ENCODE measurements around the gene DFFA.
"Not testable (repeated sequence)": the region's sequence is repeated elsewhere in the genome, so short reads cannot be mapped to it uniquely, and the experiment has no call there.

The DFFA gene

DNA sequence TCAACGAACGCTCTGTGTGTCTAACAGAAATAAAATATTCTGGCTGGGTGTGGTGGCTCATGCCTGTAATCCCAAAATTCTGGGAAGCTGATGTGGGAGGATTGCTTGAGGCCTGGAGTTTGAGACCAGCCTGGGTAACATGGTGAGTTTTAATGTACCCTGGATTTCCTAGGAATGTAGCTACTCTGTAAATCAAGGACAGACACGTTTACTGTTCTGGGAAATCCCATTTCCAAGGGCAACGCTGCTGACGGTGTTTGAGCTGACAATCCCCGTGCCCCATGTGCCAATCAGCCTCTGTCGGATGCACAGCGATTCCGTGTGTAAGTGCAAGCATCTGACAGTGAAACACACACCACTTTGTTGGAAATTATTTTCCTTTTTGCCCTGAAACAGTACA is 14.5 kb downstream of the DFFA start:
- DNase-seq (ENCODE audit: low spot score), result no peak

DNA sequence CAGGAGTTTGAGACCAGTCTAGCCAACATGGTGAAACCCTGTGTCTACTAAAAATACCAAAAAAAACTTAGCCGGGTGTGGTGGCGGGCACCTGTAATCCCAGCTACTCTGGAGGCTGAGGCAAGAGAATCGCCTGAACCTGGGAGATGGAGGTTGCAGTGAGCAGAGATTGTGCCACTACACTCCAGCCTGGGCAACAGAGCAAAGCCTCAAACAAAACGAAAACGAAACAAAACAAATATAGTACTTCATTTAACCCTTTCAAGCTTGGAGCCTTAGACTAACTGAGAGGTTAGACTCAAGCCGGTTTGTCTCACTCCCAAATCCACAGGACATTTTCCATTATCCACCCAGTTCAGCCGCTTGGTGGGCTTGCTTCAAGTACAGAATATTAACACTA is 14.9 kb downstream of the DFFA start:
- DNase-seq (ENCODE audit: low spot score), result not testable (repeated sequence)

DNA sequence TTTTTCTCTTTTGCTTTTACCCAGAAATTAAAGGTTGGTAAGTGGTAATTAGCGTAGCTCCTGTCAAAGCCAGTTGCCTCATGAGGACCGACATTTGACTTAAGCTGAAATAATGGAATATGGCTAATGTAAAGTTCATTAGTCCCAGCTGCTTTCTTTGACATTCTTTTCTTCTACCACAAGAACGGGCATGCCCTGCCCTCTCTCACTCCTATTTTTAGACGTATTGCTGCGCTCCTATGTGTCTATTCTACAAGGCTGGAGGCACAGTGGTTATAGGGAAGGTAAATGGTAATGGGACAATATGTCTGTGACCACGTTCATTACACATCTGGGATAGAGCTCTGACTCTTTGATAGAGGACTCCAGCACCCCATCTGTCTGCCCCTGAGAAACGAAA is 15.7 kb downstream of the DFFA start:
- DNase-seq (ENCODE audit: low spot score), result no peak

DNA sequence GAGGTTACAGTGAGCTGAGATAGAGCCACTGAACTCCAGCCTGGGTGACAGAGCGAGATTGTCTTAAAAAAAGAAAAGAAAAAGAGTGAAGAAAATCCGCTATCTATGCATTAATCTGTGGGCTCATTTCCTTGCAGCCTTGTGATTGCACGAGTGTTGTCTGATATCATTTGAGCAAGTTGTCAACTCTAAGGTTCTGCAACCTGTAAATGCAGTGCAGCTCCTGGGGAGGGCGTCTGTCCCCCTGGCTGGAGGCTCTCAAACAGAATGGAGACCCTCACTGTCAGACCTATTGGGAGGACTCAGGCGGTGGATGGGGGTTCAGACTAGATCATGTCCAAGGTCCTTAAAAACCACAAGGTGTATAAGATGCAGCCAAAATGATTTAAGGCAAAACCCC is 16.3 kb downstream of the DFFA start:
- DNase-seq (ENCODE audit: low spot score), result no peak

DNA sequence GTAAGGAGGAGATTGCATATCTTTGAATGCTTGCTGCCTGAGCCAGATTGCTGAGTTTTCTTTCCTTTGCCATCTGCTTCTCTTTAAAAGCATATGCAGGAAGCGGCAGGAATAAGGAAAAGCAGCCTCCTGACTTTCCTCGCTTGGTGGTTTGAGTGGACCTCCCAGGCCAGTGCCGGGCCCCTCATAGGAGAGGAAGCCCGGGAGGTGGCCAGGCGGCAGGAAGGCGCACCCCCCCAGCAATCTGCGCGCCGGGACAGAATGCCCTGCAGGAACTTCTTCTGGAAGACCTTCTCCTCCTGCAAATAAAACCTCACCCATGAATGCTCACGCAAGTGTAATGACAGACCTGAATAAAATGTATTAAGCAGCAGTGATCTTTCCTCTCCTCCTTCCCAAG is 21.0 kb downstream of the DFFA start:
- peak; percentile 63 for DNase-seq (ENCODE audit: low spot score)

DNA sequence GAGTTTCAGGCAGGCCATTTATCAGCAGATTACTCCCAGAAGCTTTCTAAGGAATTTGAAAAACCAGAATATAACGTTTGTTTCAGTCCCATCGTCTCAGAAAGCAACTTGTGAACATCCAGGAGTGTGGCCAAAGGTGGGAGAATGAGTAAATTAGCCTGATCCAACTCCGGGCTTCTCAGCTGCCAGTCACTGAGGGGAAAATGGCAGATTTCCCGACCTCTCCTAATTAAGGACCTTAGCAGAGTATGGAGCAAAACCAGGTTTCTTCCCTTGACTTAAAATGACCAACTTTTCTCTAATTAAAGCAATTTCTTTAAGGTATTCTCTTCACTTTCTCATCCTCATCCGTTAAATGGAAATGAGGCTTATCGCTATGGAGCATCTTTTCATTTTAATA is 21.5 kb downstream of the DFFA start:
- DNase-seq (ENCODE audit: low spot score), result no peak

DNA sequence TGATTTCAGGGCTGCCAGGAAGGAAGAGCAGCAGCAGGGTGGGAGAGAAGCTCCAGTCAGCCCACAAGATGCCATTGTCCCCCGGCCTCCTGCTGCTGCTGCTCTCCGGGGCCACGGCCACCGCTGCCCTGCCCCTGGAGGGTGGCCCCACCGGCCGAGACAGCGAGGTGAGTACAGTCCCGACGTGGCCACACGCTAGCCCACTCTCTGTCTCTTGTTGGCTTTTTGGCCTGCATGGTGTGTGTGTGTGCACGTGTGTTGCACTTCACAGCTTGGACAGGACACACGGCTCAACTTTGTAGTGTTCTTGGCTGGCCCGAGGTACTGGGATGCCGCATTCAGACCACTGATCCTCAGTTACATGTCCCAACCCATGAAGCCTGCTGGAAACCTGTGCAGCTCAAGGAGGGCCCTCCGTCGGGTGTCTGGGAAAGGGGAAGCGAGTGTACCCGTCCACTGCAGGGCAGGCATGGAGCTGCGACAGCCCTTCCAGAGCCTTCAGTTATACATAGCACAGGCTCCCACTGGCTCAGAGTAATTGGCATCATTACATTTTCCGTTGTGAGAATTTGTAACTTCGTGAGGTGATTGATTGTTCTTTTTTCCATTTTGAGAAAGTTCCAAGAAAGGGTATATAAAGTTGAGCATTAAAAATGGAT is 22.0 kb downstream of the DFFA start:
- no peak for DNase-seq (ENCODE audit: low spot score)

DNA sequence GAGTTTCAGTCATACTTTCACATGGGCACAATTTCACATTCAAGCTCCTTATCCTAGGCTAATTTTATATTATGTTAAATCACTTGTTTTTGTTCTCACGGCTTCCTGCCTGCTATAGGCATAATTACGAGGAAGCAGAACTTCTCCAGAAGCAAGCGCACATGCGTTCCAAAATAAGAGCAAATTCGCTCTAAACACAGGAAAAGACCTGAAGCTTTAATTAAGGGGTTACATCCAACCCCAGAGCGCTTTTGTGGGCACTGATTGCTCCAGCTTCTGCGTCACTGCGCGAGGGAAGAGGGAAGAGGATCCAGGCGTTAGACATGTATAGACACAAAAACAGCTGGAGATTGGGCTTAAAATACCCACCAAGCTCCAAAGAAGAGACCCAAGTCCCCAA is 22.6 kb downstream of the DFFA start, which contains the start of gene CORT:
TSS of gene CORT (plus strand) at position 281 of the 400 bp plus-strand sequence. CDS start 193 bp downstream, outside the sequence.
- no peak for DNase-seq (ENCODE audit: low spot score)

DNA sequence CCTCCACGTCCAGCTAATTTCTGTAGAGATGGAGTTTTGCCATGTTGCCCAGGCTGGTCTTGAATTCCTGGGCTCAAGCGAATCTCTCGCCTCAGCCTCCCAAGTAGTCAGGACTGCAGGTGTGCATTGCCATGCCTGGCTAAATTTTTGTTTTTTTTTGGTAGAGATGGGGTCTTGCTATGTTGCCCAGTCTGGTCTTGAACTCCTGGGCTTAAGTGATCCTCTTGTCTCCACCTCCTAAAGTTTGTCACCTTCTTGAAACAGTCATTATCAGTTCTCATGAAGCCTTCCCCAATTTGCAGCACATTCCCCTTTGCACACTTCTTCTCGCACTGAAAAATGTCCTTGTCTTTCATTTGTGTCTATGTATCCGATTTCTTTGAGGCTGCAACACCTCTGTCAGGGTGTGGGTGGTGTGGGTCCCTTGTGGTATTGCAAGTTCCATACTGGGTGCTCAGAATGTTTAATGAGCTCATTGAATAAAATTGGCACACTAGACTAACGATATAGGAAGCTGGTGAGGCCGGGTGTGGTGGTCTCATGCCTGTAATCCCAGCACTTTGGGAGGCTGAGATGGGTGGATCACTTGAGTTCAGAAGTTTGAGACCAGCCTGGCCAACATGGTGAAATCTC is 25.4 kb downstream of the DFFA start:
- no peak for DNase-seq (ENCODE audit: low spot score)

DNA sequence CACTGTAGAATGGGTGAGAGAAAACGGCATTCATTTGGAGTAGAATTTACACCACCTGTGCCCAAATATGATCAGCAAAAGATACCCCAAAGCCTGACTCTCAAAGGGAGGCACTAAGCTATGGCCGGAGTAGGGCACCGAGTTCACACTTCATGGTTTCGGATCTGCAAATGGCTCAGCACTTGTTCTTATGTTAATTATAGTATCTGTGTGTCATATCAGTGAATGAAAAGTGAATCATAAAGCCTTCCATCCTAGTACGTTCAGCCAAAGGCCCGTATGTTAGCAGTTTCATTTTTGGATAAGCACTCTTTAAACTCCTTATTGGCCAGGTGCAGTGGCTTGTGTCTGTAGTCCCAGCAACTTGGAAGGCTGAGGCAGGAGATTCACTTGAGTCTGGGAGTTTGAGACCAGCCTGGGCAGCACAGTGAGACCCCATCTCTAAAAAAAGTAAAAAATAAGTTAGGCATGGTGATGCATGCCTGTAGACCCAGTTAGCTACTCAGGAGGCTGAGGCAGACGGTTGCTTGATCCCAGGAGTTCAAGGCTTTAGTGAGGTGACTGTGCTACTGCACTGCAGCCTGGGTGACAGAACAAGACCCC is 27.4 kb downstream of the DFFA start:
- DNase-seq (ENCODE audit: low spot score), result no peak

DNA sequence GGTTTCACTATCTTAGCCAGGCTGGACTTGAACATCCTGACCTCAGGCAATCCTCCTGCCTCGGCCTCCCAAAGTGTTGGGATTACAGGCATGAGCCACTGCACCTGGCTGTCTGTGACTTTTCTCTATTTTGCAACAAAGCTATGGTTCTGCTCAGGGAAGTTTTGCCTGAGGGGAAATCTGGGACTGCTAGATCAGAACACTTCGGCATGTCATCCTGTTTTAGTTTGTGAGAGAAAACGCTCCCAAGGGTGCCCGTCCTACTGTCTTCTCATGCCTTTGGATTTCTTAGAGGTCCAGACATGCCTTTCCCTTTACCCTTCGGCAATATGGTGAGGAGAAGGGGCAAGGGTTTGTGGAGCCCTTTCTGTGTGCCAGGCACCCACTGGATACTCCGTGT is 28.1 kb downstream of the DFFA start:
- DNase-seq (ENCODE audit: low spot score), result no peak

DNA sequence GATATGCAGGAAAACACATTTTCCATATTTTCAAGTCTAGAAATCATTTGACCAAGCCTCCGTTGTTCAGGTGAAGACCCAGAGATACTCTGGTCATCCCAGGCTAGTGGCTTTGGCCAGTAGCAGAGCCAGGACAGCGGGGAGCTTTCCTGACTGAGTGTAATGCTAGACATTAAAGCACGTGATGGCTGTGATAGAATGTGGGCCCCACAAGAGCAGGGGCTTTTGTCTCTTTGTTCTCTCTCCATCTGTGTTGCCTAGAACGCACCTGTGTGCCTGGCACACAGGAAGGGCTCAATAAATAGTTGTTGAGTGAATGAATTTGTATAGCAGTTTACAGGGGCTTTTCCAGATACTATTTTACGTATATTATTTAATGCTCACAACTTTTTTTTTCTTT is 31.5 kb downstream of the DFFA start:
- DNase-seq (ENCODE audit: low spot score), result no peak

DNA sequence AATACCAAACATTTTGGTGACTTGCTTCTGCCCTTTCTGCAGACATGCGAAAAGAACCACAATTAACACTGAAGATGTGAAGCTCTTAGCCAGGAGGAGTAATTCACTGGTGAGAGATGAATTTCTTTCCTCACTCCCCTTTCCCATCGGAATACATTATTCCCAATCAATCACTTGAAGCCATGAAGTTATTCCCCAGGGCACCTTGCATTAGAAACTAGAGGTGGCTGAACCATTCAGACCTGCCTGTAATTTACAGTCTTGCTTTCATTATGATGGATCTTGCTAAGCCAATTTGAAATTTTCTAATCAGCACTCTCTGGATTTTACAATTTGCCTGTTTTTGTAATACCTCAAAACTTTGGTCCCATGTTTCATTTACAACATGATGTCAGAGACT is 32.0 kb downstream of the DFFA start:
- no peak for DNase-seq (ENCODE audit: low spot score)

DNA sequence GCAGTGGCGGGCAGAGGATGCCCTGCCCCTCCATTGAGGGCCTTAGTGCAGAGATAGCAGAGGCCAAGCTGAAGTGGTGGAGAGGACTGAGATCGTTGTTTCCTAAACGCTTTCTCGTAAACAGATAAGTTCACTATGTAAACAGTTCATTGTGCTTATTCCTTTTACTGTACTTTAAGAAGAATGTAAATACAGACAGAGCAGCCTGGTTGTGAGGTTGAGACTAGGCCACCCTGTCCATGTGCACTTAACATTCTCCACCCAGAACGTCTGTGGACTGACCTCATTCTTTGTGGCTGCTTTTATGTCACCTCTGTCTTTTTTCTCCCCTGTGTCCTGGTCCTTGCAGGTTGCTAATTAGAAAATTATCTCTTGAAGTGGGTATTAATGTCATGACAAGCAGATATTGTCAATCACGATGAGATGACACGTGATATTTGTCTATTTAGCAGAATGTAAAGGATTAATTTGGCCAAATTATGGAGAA is 33.6 kb downstream of the DFFA start:
- no peak for DNase-seq (ENCODE audit: low spot score)

DNA sequence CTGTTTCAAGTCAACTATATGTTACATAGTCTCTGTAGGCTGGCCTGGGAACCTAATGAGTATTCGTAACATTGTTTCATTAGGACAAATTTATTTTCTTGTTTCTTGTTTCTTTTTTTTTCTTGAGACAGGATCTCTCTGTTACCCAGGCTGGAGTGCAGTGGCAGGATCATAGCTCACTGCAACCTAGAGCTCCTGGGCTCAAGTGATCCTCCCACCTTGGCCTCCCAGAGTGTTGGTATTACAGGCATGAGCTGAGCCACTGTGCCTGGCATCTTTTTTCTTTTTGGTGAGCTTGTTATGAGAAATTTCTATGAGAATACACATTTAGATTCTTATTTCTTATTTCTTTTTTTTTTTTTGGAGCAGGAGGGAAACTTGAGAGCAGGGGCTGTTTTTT is 35.3 kb downstream of the DFFA start:
- no peak for DNase-seq (ENCODE audit: low spot score)

DNA sequence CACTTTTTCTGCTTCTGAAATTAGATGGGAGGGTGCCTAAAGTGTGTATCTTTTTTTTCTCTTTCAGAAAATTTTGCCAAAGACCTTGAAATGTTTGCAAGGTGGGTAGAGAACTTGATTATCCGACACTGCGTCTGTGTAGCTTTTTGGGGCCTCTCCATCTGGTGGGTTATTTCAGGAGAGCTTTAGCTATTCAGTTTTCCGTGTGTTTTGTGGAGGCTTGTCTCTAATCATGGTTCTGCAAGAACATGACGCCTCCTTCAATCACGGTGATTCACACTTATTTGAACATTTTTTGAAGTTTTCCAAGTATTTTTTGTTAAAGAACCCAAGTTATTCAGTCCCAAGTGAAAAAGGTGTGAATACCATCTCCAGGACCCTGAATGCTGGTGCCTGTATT is 37.7 kb downstream of the DFFA start:
- DNase-seq (ENCODE audit: low spot score), result no peak

DNA sequence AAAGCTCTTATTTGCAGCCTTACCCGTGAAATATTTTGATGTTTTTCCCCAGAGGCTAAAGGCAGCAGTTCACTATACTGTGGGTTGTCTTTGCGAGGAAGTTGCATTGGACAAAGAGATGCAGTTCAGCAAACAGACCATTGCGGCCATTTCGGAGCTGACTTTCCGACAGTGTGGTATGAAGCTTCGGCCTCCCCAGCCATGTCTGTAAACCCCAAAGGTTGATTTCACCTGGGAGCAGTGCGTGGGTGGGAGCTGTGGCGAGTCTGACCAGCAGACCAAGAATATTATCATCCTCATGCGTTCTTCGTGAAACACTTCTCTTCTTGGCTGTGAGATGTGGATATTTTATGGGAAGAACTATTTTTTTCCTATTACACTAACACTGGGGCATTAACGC is 38.5 kb downstream of the DFFA start:
- no peak for DNase-seq (ENCODE audit: low spot score)

DNA sequence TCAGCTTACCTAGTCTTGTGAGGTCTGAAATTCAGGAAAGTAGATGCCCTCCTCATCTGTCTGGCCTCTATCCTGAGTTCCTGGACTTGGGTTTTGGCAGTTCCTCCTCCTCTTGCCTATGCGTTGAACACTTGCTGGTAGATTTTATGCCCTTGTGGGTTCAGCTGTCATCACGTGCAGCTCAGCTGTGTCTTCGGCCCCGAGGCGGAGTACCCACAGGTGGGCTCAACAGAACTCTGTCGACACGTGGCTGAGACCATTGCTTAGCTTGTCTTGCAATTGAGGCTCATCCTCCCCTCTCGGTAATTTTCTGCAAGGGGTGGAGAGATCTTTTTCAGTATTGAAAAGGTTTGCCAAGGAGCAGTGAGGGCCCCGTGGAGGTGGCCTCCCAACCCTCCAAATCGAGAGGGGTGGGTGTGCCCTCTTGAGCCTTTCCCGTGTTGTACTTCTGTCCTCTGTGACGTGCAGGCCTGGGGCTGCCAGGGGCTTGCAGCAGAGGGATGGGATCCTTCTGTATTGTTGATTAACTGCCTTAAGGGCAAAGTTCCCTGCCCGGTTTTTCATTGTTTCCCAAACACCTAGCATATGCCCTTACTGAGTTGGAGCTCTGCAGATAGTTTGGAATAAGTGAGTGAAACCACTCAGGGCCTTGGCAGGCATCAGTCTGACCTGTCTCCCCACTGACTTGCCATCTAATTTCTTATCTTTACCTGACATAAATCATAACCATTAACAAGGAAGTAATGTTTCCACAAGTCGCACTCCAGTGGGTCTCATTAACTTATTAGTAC is 39.2 kb downstream of the DFFA start:
- DNase-seq (ENCODE audit: low spot score), result no peak

DNA sequence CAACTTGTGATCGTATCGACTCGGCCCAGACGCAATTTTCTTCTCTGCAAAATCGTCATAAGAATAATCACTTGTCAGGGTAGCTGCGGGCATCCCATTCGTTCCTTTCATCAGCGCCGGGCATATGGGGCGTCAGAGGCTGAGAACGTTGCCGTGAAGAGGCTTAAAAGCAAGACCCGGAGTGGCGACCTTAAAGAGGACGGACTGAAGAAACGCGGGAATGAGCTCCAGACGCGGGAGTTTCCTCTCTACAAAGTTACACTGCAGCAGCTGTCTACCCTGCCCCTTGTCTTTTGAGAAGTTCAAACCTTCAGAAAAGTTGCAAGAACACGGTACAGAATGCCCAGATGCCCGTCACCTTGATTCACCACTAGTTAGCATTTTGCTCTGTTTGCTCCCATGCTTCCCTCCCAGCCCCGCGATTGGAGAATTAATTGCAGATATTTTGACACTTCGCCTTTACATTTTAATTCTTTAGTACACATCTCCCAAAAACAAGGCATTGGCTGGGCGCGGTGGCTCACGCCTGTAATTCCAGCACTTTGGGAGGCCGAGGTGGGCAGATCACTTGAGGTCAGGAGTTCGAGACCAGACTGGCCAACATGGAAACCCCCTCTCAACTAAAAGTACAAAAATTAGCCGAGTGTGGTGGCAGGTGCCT is 41.1 kb downstream of the DFFA start:
- peak; percentile 23 for DNase-seq (ENCODE audit: low spot score)

DNA sequence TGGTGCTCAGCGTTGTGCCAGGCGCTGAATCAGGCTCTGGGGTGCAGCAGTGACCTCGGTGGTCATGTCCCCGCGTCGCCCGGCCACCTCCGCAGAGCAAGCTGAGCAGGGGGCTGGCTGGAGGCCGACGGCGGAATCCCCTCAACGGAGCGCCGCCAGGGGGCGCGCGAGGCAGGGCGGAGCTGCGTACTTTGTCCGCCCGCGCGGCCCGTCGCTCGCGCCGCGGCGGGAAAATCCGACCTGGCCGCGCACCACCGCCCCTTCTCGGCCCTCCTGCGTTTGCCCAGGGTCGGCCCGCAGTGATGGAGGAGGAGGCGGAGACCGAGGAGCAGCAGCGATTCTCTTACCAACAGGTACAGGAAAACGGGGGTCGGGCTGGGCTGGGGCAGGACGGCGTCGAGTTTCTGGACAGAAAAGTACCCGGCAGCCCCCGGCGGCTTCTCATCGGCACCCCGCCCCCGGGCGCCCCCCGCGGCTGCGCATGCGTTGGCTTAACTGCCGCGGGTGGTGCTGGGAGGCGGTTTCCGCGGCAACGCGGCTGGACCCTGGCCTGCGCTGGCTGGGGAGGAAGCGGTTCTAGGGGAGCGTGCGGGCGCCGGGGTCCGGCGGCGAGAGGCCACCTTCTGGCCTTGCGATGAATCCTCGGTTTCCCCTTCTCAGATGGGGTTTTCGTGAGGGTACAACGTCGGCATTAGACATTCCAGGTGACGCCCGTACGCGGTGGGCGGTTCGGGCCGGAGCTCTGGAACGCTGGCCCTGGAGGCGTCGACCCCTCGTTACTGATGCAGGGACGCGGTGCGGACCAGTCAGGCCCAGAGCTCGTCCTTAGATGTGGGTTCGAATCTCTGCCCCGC is 41.9 kb downstream of the DFFA start, which contains the start of gene CENPS:
TSS of gene CENPS (plus strand) at position 218 of the 854 bp plus-strand sequence. CDS start at position 303, 85 bp downstream.
- peak; percentile 100 for DNase-seq (ENCODE audit: low spot score)

DNA sequence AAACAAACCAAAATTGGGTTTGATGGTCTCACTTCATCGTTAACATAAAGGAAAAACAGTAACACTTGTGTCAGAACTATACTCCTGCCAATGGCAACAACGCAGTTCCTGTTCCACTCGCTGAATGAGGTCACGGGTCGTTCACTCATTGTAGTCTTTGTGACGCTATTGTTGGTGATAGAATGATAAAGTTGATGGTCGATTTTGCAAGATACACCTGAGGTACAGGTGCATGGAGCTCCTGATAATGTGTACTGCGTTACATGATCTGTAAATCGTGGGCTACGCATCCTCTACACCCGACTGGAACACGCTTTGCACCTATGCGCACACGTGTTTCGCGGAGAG is 42.5 kb downstream of the DFFA start:
- no peak for DNase-seq (ENCODE audit: low spot score)

Measured in AG08395 (cell line).